H1 (cell line): ENCODE results near the gene TADA2B. TPM values are rescaled to one million over a fixed set of nuclear protein-coding genes. Genes with fewer than 3 reads are reported as not detected.

ENCODE experiments used
- CTCF ChIA-PET: fragments of 300-600 bp; sonication (Branson Sonifier 250); formaldehyde crosslinking; loops from one replicate; lab custom pipeline; 2021; ENCODE audit not compliant: partially characterized antibody; lab: Charles Lee
- POLR2A ChIA-PET: fragments of 300-600 bp; sonication (Branson Sonifier 250); formaldehyde crosslinking; loops from one replicate; lab custom pipeline; 2021; ENCODE audit warnings: inconsistent platforms; ENCODE audit not compliant: partially characterized antibody; lab: Charles Lee
- DNase-seq, 2 experiments: peaks; one replicate each; pipeline versions ENCODE4 v3.0.0 to v3.0.0-alpha.2; 2010 to 2022; ENCODE audit warnings: low spot score in 2 of 2, low read depth in 1 of 2, mixed read lengths in 1 of 2
- FAIRE-seq: peaks from 2 replicates; lab custom pipeline; 2011; peaks lifted over from hg19 to GRCh38; lab: Jason Lieb, UNC
- H2AFZ ChIP-seq: 2 replicates; pipeline ENCODE4 v1.8.1; 2012; ENCODE audit warnings: low read length, inconsistent platforms
- H2AK5ac ChIP-seq: 2 replicates; pipeline ENCODE4 v1.6.1; 2013; ENCODE audit warnings: low read depth, low read length
- H2BK120ac ChIP-seq: replicated peaks from 2 replicates; pipeline ENCODE3; 2013; ENCODE audit warnings: low read depth, low read length, inconsistent platforms
- H2BK12ac ChIP-seq: 2 replicates; pipeline ENCODE4 v1.6.1; 2013; ENCODE audit warnings: low read depth, low read length
- H2BK15ac ChIP-seq: 2 replicates; pipeline ENCODE4 v1.6.1; 2013; ENCODE audit warnings: low read length
- H2BK20ac ChIP-seq: 2 replicates; pipeline ENCODE4 v1.6.1; 2013; ENCODE audit warnings: low read length
- H2BK5ac ChIP-seq: 2 replicates; pipeline ENCODE4 v1.6.1; 2013; ENCODE audit warnings: low read depth, low read length
- H3K14ac ChIP-seq: 2 replicates; pipeline ENCODE4 v1.6.1; 2013; ENCODE audit warnings: inconsistent platforms; ENCODE audit not compliant: insufficient read length
- H3K18ac ChIP-seq: 2 replicates; pipeline ENCODE4 v1.6.1; 2013; ENCODE audit warnings: low read length; ENCODE audit errors: extremely low read depth
- H3K23ac ChIP-seq: 2 replicates; pipeline ENCODE4 v1.6.1; 2013; ENCODE audit warnings: inconsistent platforms; ENCODE audit not compliant: insufficient read length
- H3K23me2 ChIP-seq: 2 replicates; pipeline ENCODE4 v1.6.1; 2013; ENCODE audit warnings: low read depth, low read length
- H3K27ac ChIP-seq: 2 replicates; pipeline ENCODE4 v1.6.1; 2011; ENCODE audit warnings: low read depth, low read length, inconsistent platforms
- H3K27me3 ChIP-seq, 4 experiments: replicated peaks in 1 of 4; 1 replicate in 1 of 4; 2 replicates in 3 of 4; pipeline versions ENCODE4 v1.6.1 to v1.8.1; 2011 to 2013; ENCODE audit warnings: low read length in 3 of 4, mild to moderate bottlenecking in 3 of 4, inconsistent platforms in 2 of 4, mixed read lengths in 2 of 4, moderate library complexity in 1 of 4; ENCODE audit not compliant: control insufficient read depth in 3 of 4, insufficient read depth in 3 of 4; ENCODE audit errors: extremely low read depth in 1 of 4
- H3K36me3 ChIP-seq, 4 experiments: 2 replicates each; pipeline versions ENCODE4 v1.6.1 to v1.8.1; 2011 to 2013; ENCODE audit warnings: mild to moderate bottlenecking in 4 of 4, low read length in 3 of 4, moderate library complexity in 2 of 4, control low read depth in 1 of 4, inconsistent platforms in 1 of 4; ENCODE audit not compliant: insufficient read depth in 4 of 4, control insufficient read depth in 2 of 4
- H3K4ac ChIP-seq: replicated peaks from 2 replicates; pipeline ENCODE3; 2013; ENCODE audit warnings: low read length, low read depth, mixed read lengths, inconsistent platforms; ENCODE audit not compliant: insufficient read length
- H3K4me1 ChIP-seq, 4 experiments: replicated peaks in 1 of 4; 1 replicate in 1 of 4; 2 replicates in 3 of 4; pipeline versions ENCODE4 v1.6.1 to v1.8.1; 2011 to 2013; ENCODE audit warnings: low read length in 3 of 4, inconsistent platforms in 2 of 4, mixed read lengths in 1 of 4; ENCODE audit not compliant: insufficient read depth in 4 of 4, control insufficient read depth in 3 of 4
- H3K4me2 ChIP-seq, 2 experiments: 2 replicates each; pipeline versions ENCODE4 v1.6.1 to v1.8.1; 2011 to 2013; ENCODE audit warnings: low read depth in 2 of 2, low read length in 2 of 2, control low read depth in 1 of 2, inconsistent platforms in 1 of 2, mild to moderate bottlenecking in 1 of 2; ENCODE audit not compliant: insufficient read depth in 1 of 2
- H3K4me3 ChIP-seq, 4 experiments: fragments of 200-600, 300-600 bp in 1 of 4; sonication (generic), shearing (Covaris generic), sonication (Bioruptor Twin) in 1 of 4; 2 replicates each; pipeline versions ENCODE4 v1.5.1 to v1.8.1; 2011 to 2016; ENCODE audit warnings: low read length in 4 of 4, low read depth in 3 of 4, control low read depth in 2 of 4, inconsistent platforms in 2 of 4, mild to moderate bottlenecking in 2 of 4, mixed read lengths in 1 of 4, moderate library complexity in 1 of 4; ENCODE audit not compliant: insufficient read depth in 2 of 4; ENCODE audit errors: extremely low read depth in 1 of 4
- H3K56ac ChIP-seq: replicated peaks from 2 replicates; pipeline ENCODE3; 2013; ENCODE audit warnings: low read depth, mild to moderate bottlenecking, mixed read lengths, low read length, inconsistent platforms; ENCODE audit not compliant: insufficient read length
- H3K79me1 ChIP-seq: 2 replicates; pipeline ENCODE4 v1.6.1; 2013; ENCODE audit warnings: low read depth, low read length, control low read depth
- H3K79me2 ChIP-seq, 2 experiments: 2 replicates each; pipeline versions ENCODE4 v1.6.1 to v1.8.1; 2012 to 2013; ENCODE audit warnings: low read length in 2 of 2, mild to moderate bottlenecking in 2 of 2, inconsistent platforms in 1 of 2; ENCODE audit not compliant: insufficient read depth in 2 of 2, control insufficient read depth in 1 of 2
- H3K9ac ChIP-seq, 4 experiments: replicated peaks in 1 of 4; 1 replicate in 1 of 4; 2 replicates in 3 of 4; pipeline versions ENCODE4 v1.6.1 to v1.8.1; 2011 to 2013; ENCODE audit warnings: low read depth in 3 of 4, low read length in 3 of 4, control low read depth in 2 of 4, mild to moderate bottlenecking in 2 of 4, moderate library complexity in 2 of 4, inconsistent platforms in 1 of 4; ENCODE audit errors: extremely low read depth in 1 of 4
- H3K9me3 ChIP-seq, 2 experiments: 2 replicates each; pipeline versions ENCODE4 v1.6.1 to v1.8.1; 2012 to 2013; ENCODE audit warnings: mild to moderate bottlenecking in 2 of 2, moderate library complexity in 2 of 2, control low read depth in 1 of 2, inconsistent platforms in 1 of 2, low read depth in 1 of 2, low read length in 1 of 2, mixed read lengths in 1 of 2; ENCODE audit not compliant: insufficient read depth in 2 of 2
- H4K20me1 ChIP-seq, 2 experiments: replicated peaks in 1 of 2; 2 replicates each; pipeline versions ENCODE3 to v1.8.1; 2011 to 2013; ENCODE audit warnings: inconsistent platforms in 2 of 2, low read length in 2 of 2, mild to moderate bottlenecking in 1 of 2; ENCODE audit not compliant: insufficient read depth in 2 of 2, control insufficient read depth in 1 of 2
- H4K5ac ChIP-seq: 2 replicates; pipeline ENCODE4 v1.6.1; 2013; ENCODE audit warnings: low read length, low read depth, mixed read lengths, inconsistent platforms; ENCODE audit not compliant: insufficient read length
- H4K8ac ChIP-seq: 2 replicates; pipeline ENCODE4 v1.8.0; 2013; ENCODE audit warnings: mild to moderate bottlenecking, moderate library complexity, low read length, inconsistent platforms; ENCODE audit not compliant: insufficient read depth; ENCODE audit errors: extremely low read depth
- H4K91ac ChIP-seq: replicated peaks from 2 replicates; pipeline ENCODE3; 2013; ENCODE audit warnings: low read length, mixed read lengths, inconsistent platforms; ENCODE audit not compliant: insufficient read length
- WGBS, 2 experiments: shearing (Covaris generic) in 1 of 2; methylation state at CpG; one replicate each; pipeline versions ENCODE4 v1.1.6 to v1.1.7; 2013 to 2015; ENCODE audit warnings: low lambda C conversion rate in 2 of 2, mixed read lengths in 2 of 2, inconsistent platforms in 1 of 2, low coverage in 1 of 2, missing lambda C conversion rate in 1 of 2; ENCODE audit not compliant: insufficient replicate concordance in 2 of 2, insufficient coverage in 1 of 2, insufficient read length in 1 of 2; ENCODE audit errors: extremely low coverage in 1 of 2, missing lambda C conversion rate in 1 of 2; 5-methylcytosine and 5-hydroxymethylcytosine counted together
- polyA plus RNA-seq, 7 experiments: library from polyadenylated mRNA; depleted of rRNA in 3 of 7; stranded (reverse) in 5 of 7; unstranded in 2 of 7; fragments of >200 nt in 5 of 7; fragments of 200-250 nt in 2 of 7; gene quantifications; 1 replicate in 5 of 7; 2 replicates in 1 of 7; 4 replicates in 1 of 7; pipeline versions ENCODE4 v1.2.1 to v1.2.3, GENCODE V29; 2011 to 2013; ENCODE audit warnings: missing spikeins in 2 of 7, mixed read lengths in 2 of 7
- total RNA-seq: library from RNA; stranded (reverse); fragmentation: NEBNext Ultra II Directional; extraction: Animal tissue kit (Norgen Biotek cat#: 25700); gene quantifications from 2 replicates; pipeline ENCODE4 v1.2.1, GENCODE V29; 2021

The TADA2B gene
- total and polyA plus RNA-seq, 2 of the 8 experiments (the other 6 are each of a cell fraction or from before 2014, with no cell fraction given), result 5.7 to 12.1 TPM

GRCh38 chr4:7051905-7052304, 8.7 kb downstream of the TADA2B start:
- no peak overlapping the region for H4K8ac ChIP-seq
- H2AK5ac ChIP-seq, result no peak overlapping the region
- no peak overlapping the region for H3K18ac ChIP-seq
- no peaks in the 10 kb centered on the region for H3K36me3 ChIP-seq
- H3K27ac ChIP-seq, result no peak overlapping the region
- H3K9me3 ChIP-seq, result no peaks in the 10 kb centered on the region
- H2BK5ac ChIP-seq, result 0 out of 2 replicates have a peak overlapping the region, but pooled peaks have one; percentile 5
- H3K27me3 ChIP-seq, result no peaks in the 10 kb centered on the region
- H3K14ac ChIP-seq, result no peak overlapping the region
- H2BK120ac ChIP-seq, result no peak overlapping the region
- WGBS, 2 experiments, result 95% methylated on average over 11 of the region's 14 CpGs; no CpG with 5 or more reads in 1 of the 2 experiments
- no peak overlapping the region for H3K4me2 ChIP-seq
- peaks cover 0 to 4% (median 0%) of the 10 kb centered on the region in 4 experiments; a peak in 3 of 7 replicates for H3K4me1 ChIP-seq
- no peak overlapping the region for H3K4me3 ChIP-seq
- H3K23ac ChIP-seq, result no peak overlapping the region
- no peak overlapping the region for H3K56ac ChIP-seq
- no peak overlapping the region for H3K4ac ChIP-seq
- H3K79me2 ChIP-seq, result peaks cover 0 to 18% of the 10 kb centered on the region in 2 experiments; a peak in 2 of 4 replicates
- H4K20me1 ChIP-seq, result peaks cover 7 to 22% of the 10 kb centered on the region in 2 experiments
- peaks cover 25% of the 10 kb centered on the region for H3K79me1 ChIP-seq
- ChIA-PET CTCF (interaction anchor here (0.9 to 1.3 kb wide), 3 partner anchors 8 to 19 kb away, joined by 3 to 5 read pairs (median 3); partner anchors contain the start of gene TADA2B), POLR2A (interaction anchor here (1.5 kb wide), 1 partner anchor 16 kb away, joined by 6 read pairs; the partner anchor contains the start of gene GRPEL1)
- no peak overlapping the region for H2BK15ac ChIP-seq
- no peak overlapping the region for H2BK20ac ChIP-seq
- H4K91ac ChIP-seq, result no peak overlapping the region
- H4K5ac ChIP-seq, result no peak overlapping the region
- no peaks in the 10 kb centered on the region for H3K23me2 ChIP-seq
- H2AFZ ChIP-seq, result no peak overlapping the region
- FAIRE-seq (no peak), DNase-seq (no peak)
- H3K9ac ChIP-seq, result no peak overlapping the region
- no peak overlapping the region for H2BK12ac ChIP-seq
